ENCODE measurements around the gene ALKBH2.

Gene ALKBH2

DNA sequence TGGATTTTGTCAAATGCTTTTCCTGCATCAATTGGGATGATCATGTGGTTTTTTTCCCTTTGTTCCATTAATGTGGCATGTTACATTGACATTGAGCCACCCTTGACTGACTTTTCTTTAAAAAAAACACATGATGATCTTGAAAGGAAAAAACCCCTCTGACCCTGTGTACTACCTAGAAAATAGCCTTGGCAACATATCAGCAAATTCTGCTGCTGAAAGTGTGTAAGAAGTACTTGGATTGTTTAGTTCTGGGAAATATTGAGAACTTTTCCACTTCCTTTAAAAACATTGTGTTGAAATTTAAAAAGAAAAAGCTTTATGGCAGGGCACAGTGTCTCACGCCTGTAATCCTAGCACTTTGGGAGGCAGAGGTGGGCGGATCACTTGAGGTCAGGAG lies 43.8 kb upstream of the ALKBH2 start:
- Histone ChIP-seq H3K27me3 (ENCODE audit: control insufficient read depth in 3 of 3, insufficient read depth in 3 of 3, low read depth in 1 of 3, low read length in 3 of 3) (peaks cover 0 to 17% (median 0%) of the 10 kb centered on the region in 3 experiments), H4K91ac (ENCODE audit: low read depth, low read length, poor library complexity) (no peak overlapping the region), H3K4me1 (ENCODE audit: control insufficient read depth in 2 of 2, insufficient read depth in 1 of 2, low read depth in 1 of 2, low read length in 2 of 2) (peaks cover 0 to 2% of the 10 kb centered on the region in 2 donors), H2BK15ac (ENCODE audit: low read length) (no peak overlapping the region), H3K23ac (ENCODE audit: low read depth, low read length, poor library complexity) (no peak overlapping the region), H2BK5ac (ENCODE audit: low read length) (no peak overlapping the region), H3K4ac (ENCODE audit: low read length) (no peak overlapping the region), H4K8ac (ENCODE audit: low read depth, low read length) (no peak overlapping the region), H3K36me3 (replicated peaks in 1 of 2; ENCODE audit: control insufficient read depth in 2 of 2, insufficient read depth in 2 of 2, low read length in 2 of 2) (no peaks in the 10 kb centered on the region), H2AK5ac (ENCODE audit: low read depth, low read length) (no peak overlapping the region), H3K27ac (replicated peaks; ENCODE audit: low read length) (no peak overlapping the region), H3K9ac (ENCODE audit: low read depth, low read length, poor library complexity) (no peak overlapping the region), H3K4me2 (ENCODE audit: insufficient read depth, low read length, poor library complexity, severe bottlenecking) (no peak overlapping the region), H3K4me3 (ENCODE audit: low read length in 2 of 2) (no peak overlapping the region), H2BK120ac (ENCODE audit: low read depth, low read length) (no peak overlapping the region), H3K79me1 (ENCODE audit: low read depth, low read length) (no peaks in the 10 kb centered on the region), H3K14ac (ENCODE audit: low read length) (no peak overlapping the region), H3K9me3 (replicated peaks in 1 of 2; ENCODE audit: control insufficient read depth in 2 of 2, insufficient read depth in 1 of 2, low read depth in 1 of 2, low read length in 2 of 2) (peaks cover 0 to 3% of the 10 kb centered on the region in 2 donors), H3K18ac (ENCODE audit: low read length) (no peak overlapping the region), H2AFZ (ENCODE audit: low read length) (no peak overlapping the region), H2BK12ac (ENCODE audit: low read length) (no peak overlapping the region)
- no CpG with 5 or more reads among the region's 2 CpGs for WGBS, 2 donors (ENCODE audit: extremely low coverage in 2 of 2, insufficient read length in 2 of 2, insufficient replicate concordance in 1 of 2)
- DNase-seq (ENCODE audit: low spot score): no peak

DNA sequence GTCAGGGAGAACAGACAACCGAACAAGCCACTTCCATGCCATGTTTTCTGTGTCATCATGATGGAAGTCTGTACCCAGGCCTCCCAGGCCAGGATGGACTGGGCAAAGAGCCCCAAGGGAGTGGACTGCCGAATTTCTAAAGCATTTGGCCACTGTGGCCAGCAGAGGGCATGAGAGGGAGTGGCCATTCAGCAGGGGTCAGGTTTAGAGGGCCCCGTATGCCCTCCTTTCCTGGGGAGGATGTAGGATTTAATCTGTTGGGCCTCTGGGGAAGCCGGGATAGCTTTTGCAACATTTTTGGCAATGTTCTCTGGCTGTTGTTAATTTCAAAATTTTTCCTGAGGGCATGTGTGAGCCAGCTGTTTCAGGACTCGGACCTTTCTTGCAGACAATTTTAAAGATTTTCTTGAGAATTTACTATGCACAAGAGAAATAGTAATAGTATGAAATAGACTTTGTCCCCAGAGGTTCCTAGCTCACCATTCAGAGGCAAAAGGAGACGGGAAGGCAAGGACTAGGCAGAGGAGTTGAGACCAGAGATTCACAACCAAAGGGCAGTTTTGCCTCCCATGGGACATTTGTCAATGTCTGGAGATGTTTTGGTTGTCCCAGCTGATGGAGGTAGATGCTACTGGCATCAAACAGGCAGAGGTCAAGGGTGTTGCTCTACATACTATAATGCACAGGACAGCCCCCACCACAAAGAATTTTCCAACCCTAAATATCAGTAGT lies 41.1 kb upstream of the ALKBH2 start:
- Histone ChIP-seq H3K4me2 (ENCODE audit: insufficient read depth, low read length, poor library complexity, severe bottlenecking) (no peak overlapping the region), H3K9me3 (replicated peaks in 1 of 2; ENCODE audit: control insufficient read depth in 2 of 2, insufficient read depth in 1 of 2, low read depth in 1 of 2, low read length in 2 of 2) (peaks cover 0 to 3% of the 10 kb centered on the region in 2 donors), H3K79me1 (ENCODE audit: low read depth, low read length) (no peaks in the 10 kb centered on the region), H4K91ac (ENCODE audit: low read depth, low read length, poor library complexity) (no peak overlapping the region), H3K9ac (ENCODE audit: low read depth, low read length, poor library complexity) (no peak overlapping the region), H3K18ac (ENCODE audit: low read length) (no peak overlapping the region), H4K8ac (ENCODE audit: low read depth, low read length) (no peak overlapping the region), H2BK120ac (ENCODE audit: low read depth, low read length) (no peak overlapping the region), H3K14ac (ENCODE audit: low read length) (no peak overlapping the region), H3K36me3 (replicated peaks in 1 of 2; ENCODE audit: control insufficient read depth in 2 of 2, insufficient read depth in 2 of 2, low read length in 2 of 2) (no peaks in the 10 kb centered on the region), H2BK15ac (ENCODE audit: low read length) (no peak overlapping the region), H2AK5ac (ENCODE audit: low read depth, low read length) (no peak overlapping the region), H3K23ac (ENCODE audit: low read depth, low read length, poor library complexity) (no peak overlapping the region), H3K4me3 (ENCODE audit: low read length in 2 of 2) (no peak overlapping the region), H3K27me3 (ENCODE audit: control insufficient read depth in 3 of 3, insufficient read depth in 3 of 3, low read depth in 1 of 3, low read length in 3 of 3) (peaks cover 0 to 28% (median 0%) of the 10 kb centered on the region in 3 experiments), H3K4ac (ENCODE audit: low read length) (no peak overlapping the region), H3K27ac (replicated peaks; ENCODE audit: low read length) (no peak overlapping the region), H2BK12ac (ENCODE audit: low read length) (no peak overlapping the region), H2AFZ (ENCODE audit: low read length) (no peak overlapping the region), H2BK5ac (ENCODE audit: low read length) (no peak overlapping the region), H3K4me1 (ENCODE audit: control insufficient read depth in 2 of 2, insufficient read depth in 1 of 2, low read depth in 1 of 2, low read length in 2 of 2) (peaks cover 0 to 7% of the 10 kb centered on the region in 2 donors)
- DNase-seq (ENCODE audit: low spot score): no peak
- WGBS, 2 donors (ENCODE audit: extremely low coverage in 2 of 2, insufficient read length in 2 of 2, insufficient replicate concordance in 1 of 2): no CpG with 5 or more reads among the region's 6 CpGs

DNA sequence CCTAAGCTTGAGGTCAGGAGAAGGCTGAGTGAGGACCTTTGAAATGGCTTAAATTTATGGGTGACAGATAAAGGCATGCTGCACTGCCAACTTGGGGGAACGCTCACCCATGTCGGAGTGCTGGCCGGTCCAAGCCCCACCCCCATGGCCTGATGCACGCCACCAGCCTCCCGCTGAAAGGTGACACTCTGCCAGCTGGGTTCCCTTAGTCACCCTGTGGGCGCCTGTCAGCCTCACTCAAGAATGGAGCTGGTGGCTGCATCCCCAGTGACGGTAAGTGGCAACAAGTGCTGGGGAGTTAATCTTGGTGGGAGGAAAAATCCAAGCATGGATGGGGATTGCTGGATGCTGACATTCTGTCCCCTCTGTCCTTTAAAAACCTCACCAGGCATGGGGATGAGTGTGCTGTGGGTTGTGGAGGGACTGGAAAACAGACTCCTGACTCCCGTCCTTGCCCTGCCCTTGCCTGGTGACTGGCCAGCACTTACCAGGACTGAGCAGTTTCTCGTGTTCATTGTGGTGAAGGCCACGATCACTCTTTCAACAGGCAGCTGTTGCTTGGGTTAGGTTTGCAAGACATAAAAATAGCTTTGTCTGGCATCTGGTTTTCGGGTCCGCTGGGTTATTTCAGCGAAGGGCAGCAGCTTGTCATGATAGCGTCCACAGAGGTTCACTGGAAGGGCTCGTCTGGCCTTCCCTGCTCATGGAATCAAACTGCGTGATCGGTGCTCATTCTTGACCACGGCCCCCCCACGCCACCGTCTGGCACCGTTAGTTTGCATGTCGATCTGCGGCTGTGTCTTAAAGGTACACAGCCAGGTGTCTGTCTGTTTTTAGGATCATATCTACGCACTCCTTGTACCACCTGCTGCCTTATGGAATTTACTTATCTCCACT lies 38.1 kb upstream of the ALKBH2 start:
- H2AK5ac ChIP-seq (ENCODE audit: low read depth, low read length): no peak overlapping the region
- H2BK120ac ChIP-seq (ENCODE audit: low read depth, low read length): peak overlapping the region; percentile 17
- H3K9me3 ChIP-seq (replicated peaks in 1 of 2; ENCODE audit: control insufficient read depth in 2 of 2, insufficient read depth in 1 of 2, low read depth in 1 of 2, low read length in 2 of 2): peaks cover 0 to 3% of the 10 kb centered on the region in 2 donors
- H2AFZ ChIP-seq (ENCODE audit: low read length): peak overlapping the region; percentile 31
- H2BK5ac ChIP-seq (ENCODE audit: low read length): no peak overlapping the region
- H3K9ac ChIP-seq (ENCODE audit: low read depth, low read length, poor library complexity): no peak overlapping the region
- H3K36me3 ChIP-seq (replicated peaks in 1 of 2; ENCODE audit: control insufficient read depth in 2 of 2, insufficient read depth in 2 of 2, low read length in 2 of 2): no peaks in the 10 kb centered on the region
- no peak overlapping the region for H3K4me2 ChIP-seq (ENCODE audit: insufficient read depth, low read length, poor library complexity, severe bottlenecking)
- H3K4me3 ChIP-seq (ENCODE audit: low read length in 2 of 2): no peak overlapping the region
- H3K27me3 ChIP-seq (ENCODE audit: control insufficient read depth in 3 of 3, insufficient read depth in 3 of 3, low read depth in 1 of 3, low read length in 3 of 3): peaks cover 0 to 22% (median 0%) of the 10 kb centered on the region in 3 experiments
- H3K14ac ChIP-seq (ENCODE audit: low read length): no peak overlapping the region
- no peak overlapping the region for H3K4ac ChIP-seq (ENCODE audit: low read length)
- DNase-seq (ENCODE audit: low spot score): no peak
- no peak overlapping the region for H3K27ac ChIP-seq (replicated peaks; ENCODE audit: low read length)
- H4K91ac ChIP-seq (ENCODE audit: low read depth, low read length, poor library complexity): no peak overlapping the region
- H2BK12ac ChIP-seq (ENCODE audit: low read length): no peak overlapping the region
- peak overlapping the region; percentile 36 for H3K18ac ChIP-seq (ENCODE audit: low read length)
- H3K4me1 ChIP-seq (ENCODE audit: control insufficient read depth in 2 of 2, insufficient read depth in 1 of 2, low read depth in 1 of 2, low read length in 2 of 2): peaks cover 0 to 7% of the 10 kb centered on the region in 2 donors
- no peaks in the 10 kb centered on the region for H3K79me1 ChIP-seq (ENCODE audit: low read depth, low read length)
- no peak overlapping the region for H2BK15ac ChIP-seq (ENCODE audit: low read length)
- no peak overlapping the region for H3K23ac ChIP-seq (ENCODE audit: low read depth, low read length, poor library complexity)
- H4K8ac ChIP-seq (ENCODE audit: low read depth, low read length): no peak overlapping the region
- no CpG with 5 or more reads among the region's 24 CpGs for WGBS, 2 donors (ENCODE audit: extremely low coverage in 2 of 2, insufficient read length in 2 of 2, insufficient replicate concordance in 1 of 2)
